ENCODE measurements around the gene GAGE10. TPM values are rescaled to one million over a fixed set of nuclear protein-coding genes. Genes with fewer than 3 reads are reported as not detected.

The GAGE10 gene
- total and polyA plus RNA-seq, 9 of the 15 experiments (the other 6 are each of a cell fraction or from before 2014, with no cell fraction given): 0.80 to 3.1 (median 0.96) TPM; not detected in 4

- no peak for TF ChIP-seq SMARCE1 (IDR thresholded peaks at IDR 0.05)
- peak in 1 of 2 experiments; percentile 18; a peak in 1 of 4 replicates for TF ChIP-seq RCOR1 (IDR thresholded peaks at IDR 0.05; ENCODE audit: borderline replicate concordance in 1 of 2, low read depth in 2 of 2, low read length in 2 of 2)
- no peak for TF ChIP-seq EGR1 (conservative IDR thresholded peaks at IDR 0.05)
- TF ChIP-seq NUFIP1 (IDR thresholded peaks at IDR 0.05; ENCODE audit: partially characterized antibody): no peak
- no peak for TF ChIP-seq ZNF586 (CRISPR knock-in tag; conservative IDR thresholded peaks at IDR 0.05)
- no peak for TF ChIP-seq ZNF12 (CRISPR knock-in tag; IDR thresholded peaks at IDR 0.05)
- no peak for TF ChIP-seq ZSCAN29 (IDR thresholded peaks at IDR 0.05)
- TF ChIP-seq ESRRA (IDR thresholded peaks at IDR 0.05; ENCODE audit: borderline replicate concordance, low read depth): peak; percentile 39; the same call in 1 of the 2 replicates
- no peak for TF ChIP-seq MYNN (IDR thresholded peaks at IDR 0.05)
- TF ChIP-seq MYNN (CRISPR knock-in tag; IDR thresholded peaks at IDR 0.05): no peak
- peak; percentile 70; the same call in 1 of the 2 replicates for TF ChIP-seq CTBP1 (IDR thresholded peaks at IDR 0.05; ENCODE audit: borderline replicate concordance)
- no peak for TF ChIP-seq ZNF280B (CRISPR knock-in tag; IDR thresholded peaks at IDR 0.05)
- TF ChIP-seq ZFP91 (CRISPR knock-in tag; IDR thresholded peaks at IDR 0.05): no peak
- peak; percentile 48; the same call in 1 of the 2 replicates for TF ChIP-seq SP1 (CRISPR knock-in tag; IDR thresholded peaks at IDR 0.05)
- no peak for TF ChIP-seq NR3C1 (CRISPR knock-in tag; IDR thresholded peaks at IDR 0.05)
- TF ChIP-seq EHMT2 (IDR thresholded peaks at IDR 0.05): peak; percentile 68; the same call in 1 of the 2 replicates
- no peak for TF ChIP-seq SLC30A9 (CRISPR knock-in tag; IDR thresholded peaks at IDR 0.05)
- TF ChIP-seq IRF1 (CRISPR knock-in tag; IDR thresholded peaks at IDR 0.05; ENCODE audit: borderline replicate concordance): no peak
- TF ChIP-seq ZNF197 (CRISPR knock-in tag; IDR thresholded peaks at IDR 0.05; ENCODE audit: low read depth): no peak
- no peak for TF ChIP-seq ZBTB43 (CRISPR knock-in tag; IDR thresholded peaks at IDR 0.05)
- no peak for TF ChIP-seq ZNF431 (CRISPR knock-in tag; IDR thresholded peaks at IDR 0.05)
- no peak for TF ChIP-seq MECOM (CRISPR knock-in tag; IDR thresholded peaks at IDR 0.05)
- TF ChIP-seq POLR2AphosphoS2 (IDR thresholded peaks at IDR 0.05; ENCODE audit: low read length): no peak
- 0 out of 2 replicates have a peak, but pooled peaks have one; percentile 26 for TF ChIP-seq ARID2 (IDR thresholded peaks at IDR 0.05)
- no peak for TF ChIP-seq KAT7 (CRISPR knock-in tag; IDR thresholded peaks at IDR 0.05; ENCODE audit: borderline replicate concordance)
- no peak for TF ChIP-seq DACH1 (IDR thresholded peaks at IDR 0.05; ENCODE audit: partially characterized antibody)
- TF ChIP-seq ZNF766 (CRISPR knock-in tag; conservative IDR thresholded peaks at IDR 0.05): no peak
Observed at GRCh38 chrX:49291615-49292337, 11.7 kb upstream of the GAGE10 start (continued).
